ENCODE results near the gene CALHM2. TPM values are rescaled to one million over a fixed set of nuclear protein-coding genes. Genes with fewer than 3 reads are reported as not detected.
A peak's percentile ranks its signal among the peaks of the same experiment; 100 is the strongest.

The CALHM2 gene
- total RNA-seq, 1 donor from 2014 or later = 9.8 TPM

DNA sequence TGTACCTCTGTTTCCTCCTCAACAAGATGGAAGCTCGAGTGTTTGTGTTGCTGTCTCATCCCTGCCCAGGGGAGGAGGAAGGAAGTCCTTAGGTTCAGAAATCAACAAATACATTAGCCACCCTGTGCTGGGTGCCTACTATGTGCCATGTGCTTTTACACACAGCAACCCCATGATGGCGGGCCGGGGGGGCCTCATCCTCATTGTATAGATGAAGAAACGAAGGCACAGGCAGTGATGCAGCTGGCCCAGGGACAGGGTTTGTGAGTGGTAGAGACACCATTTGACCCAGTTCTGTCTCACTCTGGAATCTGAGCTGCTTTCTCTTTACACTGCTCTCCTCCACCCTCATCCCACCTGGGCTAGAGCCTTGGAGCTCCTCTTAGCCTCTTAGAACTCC lies 1.9 kb upstream of the CALHM2 start:
- DNase-seq (no peak), ATAC-seq (no peak)
- intact Hi-C loops (cut with micrococcal nuclease) = no loop called here

GRCh38 chr10:103452506-103453230 lies 498 bp upstream of the CALHM2 start:
- intact Hi-C loops (cut with micrococcal nuclease) = no loop called here
- no peak for DNase-seq
- no peak for ATAC-seq

DNA sequence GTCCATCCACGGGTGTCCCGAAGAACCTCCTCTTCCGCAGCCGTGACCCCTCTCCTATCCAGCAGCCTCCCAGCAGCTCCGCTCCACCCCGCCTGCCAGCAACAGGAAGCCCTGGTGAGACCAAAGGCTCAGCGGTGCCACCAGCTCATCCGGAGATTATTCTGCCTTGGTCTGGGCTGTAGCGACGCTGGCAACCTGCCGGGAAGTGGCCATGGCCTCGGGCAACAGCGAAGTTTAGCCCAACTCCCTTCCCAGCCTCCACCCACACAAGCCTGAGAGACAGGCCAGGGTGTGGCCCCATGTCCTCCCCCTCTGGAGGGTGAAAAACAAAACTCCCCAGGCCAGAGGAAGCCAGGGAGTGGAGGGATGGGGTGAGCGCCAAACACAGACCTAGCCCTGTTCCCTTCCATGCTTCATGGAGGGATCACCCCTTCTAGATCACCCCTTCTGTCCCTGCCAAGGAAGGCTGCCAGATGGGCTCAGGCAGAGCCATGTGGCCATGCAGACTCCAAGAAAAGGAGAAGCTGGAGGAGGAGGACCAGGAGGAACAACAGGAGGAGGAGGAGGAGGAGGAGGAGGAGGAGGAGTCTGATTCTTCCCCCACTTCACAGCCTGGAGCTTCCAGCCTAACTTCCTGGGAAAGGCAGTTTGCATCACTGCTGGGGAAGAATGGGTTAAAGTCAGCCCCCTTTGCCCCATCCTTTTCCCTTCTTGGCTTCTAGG lies 918 bp downstream of the CALHM2 start:
- peak; percentile 75 for ATAC-seq
- DNase-seq = peak; percentile 85
- intact Hi-C loops (cut with micrococcal nuclease) = no loop called here

DNA sequence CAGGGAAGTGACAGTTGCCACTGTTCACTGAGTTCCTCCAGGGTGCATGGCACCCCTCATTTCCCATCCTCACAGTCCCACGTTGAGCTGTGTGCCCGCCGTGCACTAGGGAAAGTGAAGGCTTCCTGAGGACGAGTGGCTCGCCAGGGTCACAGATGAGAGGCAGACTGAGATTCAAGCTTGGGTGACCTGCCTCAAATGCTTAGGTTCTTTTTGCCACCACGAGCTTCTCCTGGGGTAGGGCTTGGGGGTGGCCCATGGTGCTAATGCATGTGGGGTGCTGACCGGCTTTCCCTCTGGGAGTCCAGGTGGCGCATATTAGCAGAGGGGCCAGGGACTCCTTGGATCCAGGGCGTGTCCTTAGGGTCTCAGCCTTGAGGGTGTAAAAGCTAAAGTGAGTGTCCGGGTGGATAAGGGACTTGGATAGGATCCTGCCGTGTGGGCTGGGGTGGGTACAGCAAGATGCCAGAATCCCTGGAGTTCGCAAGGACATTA lies 1.9 kb downstream of the CALHM2 start:
- intact Hi-C loops (cut with micrococcal nuclease) = no loop called here
- DNase-seq (no peak), ATAC-seq (no peak)

DNA sequence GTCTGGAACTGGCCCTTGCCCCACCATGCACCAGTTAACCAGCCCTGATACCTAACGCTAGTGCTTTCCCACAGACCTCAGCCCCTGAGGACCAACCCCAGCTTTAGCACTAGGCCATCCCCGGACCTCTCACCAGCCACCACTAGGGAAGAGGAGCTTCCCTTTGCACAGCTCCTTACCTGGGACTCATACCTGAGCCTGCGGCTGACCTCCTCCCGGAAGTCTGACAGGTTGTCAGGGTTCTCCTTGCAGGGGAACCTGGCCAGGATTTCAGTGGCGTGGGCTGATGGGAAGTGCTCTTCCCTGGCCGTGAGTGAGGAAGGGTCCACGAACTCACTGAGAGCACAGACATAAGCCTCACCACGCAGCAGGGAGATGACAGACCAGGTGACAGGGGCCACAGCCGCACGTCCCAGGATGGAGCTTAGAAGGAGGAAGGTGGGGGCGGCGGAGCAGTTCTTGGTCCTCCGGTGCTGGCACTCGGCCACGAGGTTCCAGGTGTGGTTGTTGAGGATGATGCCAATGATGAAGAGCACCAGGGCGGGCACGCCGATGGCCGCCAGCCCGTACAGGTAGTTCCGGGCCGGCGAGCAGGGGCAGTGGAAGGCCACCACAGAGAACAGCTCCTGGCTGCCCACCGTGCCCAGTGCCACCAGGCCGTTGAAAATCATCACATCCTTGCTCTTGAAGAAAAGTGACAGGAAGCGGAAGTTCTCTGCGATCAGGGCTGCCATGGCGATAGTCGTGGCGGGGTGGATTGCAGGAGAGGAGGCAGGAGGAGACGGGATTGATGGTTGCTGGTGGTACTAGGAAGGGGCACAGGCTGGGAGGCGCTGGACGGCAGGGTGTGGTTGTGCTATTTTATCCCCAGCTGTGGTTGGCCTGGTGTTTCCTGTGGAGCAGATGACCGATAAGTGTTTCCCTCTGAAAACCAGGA lies 2.7 kb downstream of the CALHM2 start:
- DNase-seq (no peak), ATAC-seq (no peak)
- intact Hi-C loops (cut with micrococcal nuclease) = no loop called here

GRCh38 chr10:103448746-103449145 lies 3.4 kb downstream of the CALHM2 start:
- DNase-seq (peak; percentile 77), ATAC-seq (peak; percentile 44)
- intact Hi-C loops (cut with micrococcal nuclease) = no loop called here

DNA sequence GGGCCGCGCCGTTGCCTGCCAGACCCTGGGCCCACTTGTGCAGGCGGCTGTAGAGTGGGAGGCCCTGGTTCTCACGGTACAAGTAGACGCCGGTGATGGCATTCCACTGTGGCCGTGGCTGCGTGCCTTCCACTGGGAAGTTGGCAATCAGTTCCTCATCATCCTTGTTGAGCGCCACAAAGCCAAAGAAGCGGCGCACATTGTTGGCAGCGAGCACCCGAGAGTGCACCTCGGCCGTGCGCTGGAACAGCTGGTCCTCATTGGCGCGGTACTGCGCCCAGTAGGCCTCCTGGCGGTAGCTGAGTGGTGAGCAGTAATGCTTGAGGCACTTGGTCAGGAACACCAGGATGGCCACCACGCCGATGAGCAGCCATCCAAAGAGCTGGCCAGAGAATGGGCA lies 5.0 kb downstream of the CALHM2 start:
- intact Hi-C loops (cut with micrococcal nuclease) = no loop called here
- ATAC-seq (no peak), DNase-seq (no peak)

- intact Hi-C loops (cut with micrococcal nuclease) = no loop called here
- ATAC-seq = peak; percentile 76
- peak; percentile 83 for DNase-seq
These were observed 6.2 kb downstream of the CALHM2 start for GRCh38 chr10:103445767-103446567.

DNA sequence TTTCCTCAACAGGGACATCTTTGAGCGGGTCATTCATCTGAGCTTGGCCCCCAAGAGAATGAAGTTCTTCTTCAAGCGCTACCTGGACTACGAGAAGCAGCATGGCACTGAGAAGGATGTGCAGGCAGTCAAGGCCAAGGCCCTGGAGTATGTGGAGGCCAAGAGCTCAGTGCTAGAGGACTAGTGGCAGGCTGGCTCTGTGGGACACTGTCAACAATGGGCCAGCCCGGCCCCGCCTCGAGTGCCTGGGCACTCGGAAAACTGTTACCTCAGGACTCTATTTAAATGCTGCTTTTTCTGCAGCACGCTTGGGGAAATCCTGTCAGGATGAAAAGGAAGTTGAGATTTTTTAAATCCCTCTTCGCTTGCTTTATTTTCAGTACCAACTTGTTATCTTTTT lies 6.8 kb downstream of the CALHM2 start:
- ATAC-seq = no peak
- intact Hi-C loops (cut with micrococcal nuclease) = no loop called here
- DNase-seq = no peak

DNA sequence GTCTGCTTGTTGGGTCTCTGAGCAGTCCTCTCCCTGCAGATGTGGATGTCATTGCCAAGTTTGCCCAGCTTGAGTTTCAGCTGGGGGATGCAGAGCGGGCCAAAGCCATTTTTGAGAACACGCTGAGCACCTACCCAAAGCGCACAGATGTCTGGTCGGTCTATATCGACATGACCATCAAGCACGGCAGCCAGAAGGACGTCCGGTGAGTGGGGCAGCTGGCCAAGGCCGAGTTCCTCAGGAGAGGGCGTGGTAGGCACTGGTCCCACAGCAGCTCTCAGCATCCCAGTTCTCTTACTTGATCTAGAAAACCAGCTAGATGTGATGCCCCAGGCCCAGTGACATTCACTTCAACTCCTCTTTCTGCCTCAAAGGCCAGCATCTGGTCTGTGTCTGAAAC lies 7.7 kb downstream of the CALHM2 start:
- ATAC-seq (no peak), DNase-seq (no peak)
- intact Hi-C loops (cut with micrococcal nuclease) = no loop called here

- intact Hi-C loops (cut with micrococcal nuclease) = no loop called here
- DNase-seq (peak; percentile 24), ATAC-seq (no peak)
These were observed 8.5 kb downstream of the CALHM2 start for GRCh38 chr10:103443475-103444185.

DNA sequence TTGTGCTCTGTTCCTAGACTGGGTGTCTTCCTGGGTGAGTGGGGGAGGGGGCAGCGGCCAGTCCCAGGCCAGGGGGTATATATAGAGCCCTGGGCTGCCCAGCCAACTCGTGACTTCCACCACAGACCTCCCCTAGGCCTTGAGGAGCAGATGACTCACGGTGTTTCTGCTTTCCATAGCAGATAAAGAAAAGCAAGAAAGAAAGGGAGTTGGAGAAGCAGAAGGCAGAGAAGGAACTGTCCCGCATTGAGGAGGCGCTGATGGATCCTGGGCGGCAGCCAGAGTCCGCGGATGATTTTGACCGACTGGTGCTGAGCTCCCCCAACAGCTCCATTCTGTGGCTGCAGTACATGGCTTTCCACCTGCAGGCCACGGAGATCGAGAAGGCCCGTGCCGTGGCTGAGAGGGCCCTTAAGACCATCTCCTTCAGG lies 10.1 kb downstream of the CALHM2 start:
- intact Hi-C loops (cut with micrococcal nuclease) = no loop called here
- peak; percentile 48 for ATAC-seq

GRCh38 chr10:103441611-103442010 lies 10.6 kb downstream of the CALHM2 start:
- ATAC-seq = no peak
- DNase-seq = no peak
- intact Hi-C loops (cut with micrococcal nuclease) = no loop called here

More for the DNA sequence above, 10.1 kb downstream of the CALHM2 start:
- peak; percentile 74 for DNase-seq

DNA sequence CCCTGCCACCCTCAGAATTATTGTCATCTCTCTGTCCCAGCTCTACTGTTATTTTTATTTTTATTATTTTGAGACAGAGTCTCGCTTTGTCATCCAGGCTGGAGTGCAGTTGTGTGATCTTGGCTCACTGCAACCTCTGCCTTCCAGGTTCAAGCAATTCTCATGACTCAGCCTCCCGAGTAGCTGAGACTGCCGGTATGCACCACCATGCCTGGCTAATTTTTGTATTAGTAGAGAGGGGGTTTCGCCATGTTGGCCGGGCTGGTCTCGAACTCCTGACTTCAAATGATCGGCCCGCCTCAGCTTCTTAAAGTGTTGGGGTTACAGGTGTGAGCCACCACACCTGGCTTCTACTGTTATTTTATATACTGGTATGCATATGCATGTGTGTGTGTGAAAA lies 11.0 kb downstream of the CALHM2 start:
- ATAC-seq = no peak

GRCh38 chr10:103440416-103440815 lies 11.8 kb downstream of the CALHM2 start:
- intact Hi-C loops (cut with micrococcal nuclease) = no loop called here

More for the DNA sequence above, 11.0 kb downstream of the CALHM2 start:
- DNase-seq = no peak
- intact Hi-C loops (cut with micrococcal nuclease) = no loop called here

GRCh38 chr10:103439776-103440175 lies 12.4 kb downstream of the CALHM2 start:
- intact Hi-C loops (cut with micrococcal nuclease) = no loop called here
- ATAC-seq (no peak), DNase-seq (no peak)

More at GRCh38 chr10:103440416-103440815, 11.8 kb downstream of the CALHM2 start:
- DNase-seq = no peak
- no peak for ATAC-seq

- DNase-seq = peak; percentile 63
- intact Hi-C loops (cut with micrococcal nuclease) = no loop called here
- ATAC-seq = peak; percentile 57
These were observed 18.3 kb downstream of the CALHM2 start for GRCh38 chr10:103433858-103434257.

GRCh38 chr10:103431902-103432301 lies 20.3 kb downstream of the CALHM2 start:
- ATAC-seq = no peak
- intact Hi-C loops (cut with micrococcal nuclease) = no loop called here
- no peak for DNase-seq

All from left ventricle myocardium superior (tissue), 1 donor.